GM19351 (cell line): Measurements from ENCODE around the gene PHKA2.

ENCODE experiments used
- ATAC-seq: cut with Tn5 transposase; IDR thresholded peaks from one replicate; pipeline ENCODE4 v1.9.1; 2021; ENCODE audit warnings: mild to moderate bottlenecking, moderate library complexity; ENCODE audit not compliant: unreplicated experiment

The PHKA2 gene

DNA sequence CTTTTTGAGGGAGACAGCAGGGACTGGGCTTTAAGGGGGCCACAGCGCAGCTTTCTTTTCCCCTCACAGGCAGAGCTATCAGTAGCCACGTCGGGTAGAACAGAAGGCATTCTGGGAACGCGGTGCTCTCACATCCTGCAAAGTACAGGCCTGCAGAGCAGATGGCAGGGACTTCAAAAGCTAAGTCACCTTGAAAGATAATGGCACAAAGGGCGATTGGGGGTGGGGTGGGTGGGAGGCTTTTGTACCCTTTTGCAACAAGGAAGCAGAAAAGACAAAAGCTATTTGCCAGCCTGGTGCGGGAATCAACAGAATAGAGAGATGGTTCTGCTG lies 93.9 kb downstream of the PHKA2 start:
- no peak for ATAC-seq

DNA sequence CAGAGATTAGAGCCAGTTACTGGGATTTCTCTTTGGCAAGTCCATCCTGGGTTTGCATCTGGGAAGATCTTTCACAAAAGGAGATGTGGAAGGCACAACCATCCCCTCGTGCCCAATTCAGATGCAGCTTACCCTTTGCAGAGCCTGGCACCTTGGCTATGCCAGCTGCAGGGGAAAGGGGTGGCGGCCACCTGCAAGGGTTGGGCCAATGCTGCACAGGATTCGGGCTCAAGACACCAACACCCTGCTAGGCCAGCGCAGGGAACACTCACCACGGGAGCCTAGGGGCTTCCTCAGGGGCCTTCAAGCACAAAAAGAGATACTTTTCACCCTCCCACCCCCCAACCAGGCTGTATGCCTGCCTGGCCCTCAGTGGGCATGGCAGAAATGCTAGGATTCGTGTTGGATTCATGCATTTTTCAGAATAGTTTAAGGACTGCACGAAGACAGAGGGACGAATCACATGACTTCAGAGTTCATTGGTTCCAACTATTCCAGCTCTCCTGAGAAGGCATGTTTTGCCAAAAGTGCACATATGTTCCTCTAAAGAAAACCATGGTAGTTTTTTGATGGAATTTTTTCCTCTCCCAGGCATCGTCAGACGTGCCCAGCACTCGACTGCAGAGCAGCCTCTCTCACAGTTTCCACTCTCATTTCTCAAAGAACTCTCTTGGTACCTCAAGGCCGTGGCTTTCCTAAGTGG lies 94.4 kb downstream of the PHKA2 start:
- ATAC-seq, result no peak

DNA sequence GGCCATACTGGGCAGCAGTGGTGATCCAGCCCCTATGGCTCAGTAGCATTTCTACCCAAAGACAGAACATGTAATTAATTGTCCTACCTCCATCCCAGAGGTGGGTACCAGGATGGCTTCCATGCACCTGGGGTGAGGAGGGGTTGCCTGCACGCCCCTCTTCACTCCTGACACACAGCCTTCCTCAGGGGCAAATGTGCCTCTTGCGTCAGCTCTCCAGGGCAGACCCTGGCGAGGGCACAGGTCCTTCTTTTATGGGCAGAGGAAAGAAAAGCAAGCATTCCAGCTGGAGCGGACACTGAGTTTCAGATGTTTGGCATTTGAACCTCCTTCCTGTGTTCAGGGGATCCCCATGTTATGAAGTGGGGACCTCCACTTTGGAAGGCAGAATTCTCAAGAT lies 95.6 kb downstream of the PHKA2 start:
- no peak for ATAC-seq

DNA sequence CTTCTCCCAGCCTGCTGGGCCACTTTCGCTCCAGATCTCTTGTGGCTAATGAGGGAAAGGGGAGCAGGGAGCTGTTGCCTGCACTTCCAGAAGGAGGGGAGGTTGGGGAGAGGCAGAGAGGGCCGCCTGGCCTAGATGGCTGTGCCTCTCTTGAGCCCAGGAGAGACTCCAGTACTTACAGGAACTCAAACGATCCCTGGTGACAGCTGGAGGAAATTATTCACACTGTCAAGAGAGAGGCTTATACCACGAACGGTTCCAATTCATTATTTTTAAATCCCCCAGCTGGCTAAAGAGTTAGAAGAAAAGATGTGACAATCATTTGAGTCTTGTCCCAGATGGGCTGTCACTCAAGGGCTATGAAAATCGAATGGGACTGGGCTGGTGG lies 96.1 kb downstream of the PHKA2 start:
- no peak for ATAC-seq

DNA sequence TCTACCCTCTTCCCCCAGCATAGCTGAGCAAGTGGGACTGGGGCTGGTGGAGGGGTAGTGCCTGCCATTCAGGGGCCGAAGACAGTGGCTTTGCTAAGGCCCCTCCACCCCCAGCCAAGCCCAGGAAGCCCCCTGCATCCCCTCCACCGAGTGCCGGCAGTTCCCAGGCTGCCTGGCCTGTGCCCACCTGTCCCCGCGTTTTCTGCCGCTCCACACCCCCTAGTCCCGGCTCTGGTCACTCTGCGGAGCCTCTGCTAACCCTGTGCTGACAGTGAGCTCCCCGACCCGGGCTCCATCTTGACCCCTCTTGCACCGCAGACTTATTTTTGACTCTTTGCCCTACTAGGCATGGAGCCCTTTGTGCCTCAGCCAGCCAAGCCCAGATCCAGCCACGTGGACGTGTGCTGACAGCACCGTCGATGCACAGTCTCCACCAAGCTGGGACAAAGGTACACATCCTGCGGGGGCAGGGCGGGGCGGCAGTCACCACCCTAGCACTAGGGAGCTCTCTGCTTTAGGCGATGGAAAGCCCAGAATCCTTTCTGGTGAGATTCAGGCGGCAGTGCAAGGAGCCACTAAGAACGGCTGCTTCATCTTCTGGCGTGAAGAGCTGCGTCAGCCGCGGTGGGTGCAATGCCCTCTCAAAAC lies 96.6 kb downstream of the PHKA2 start:
- no peak for ATAC-seq

DNA sequence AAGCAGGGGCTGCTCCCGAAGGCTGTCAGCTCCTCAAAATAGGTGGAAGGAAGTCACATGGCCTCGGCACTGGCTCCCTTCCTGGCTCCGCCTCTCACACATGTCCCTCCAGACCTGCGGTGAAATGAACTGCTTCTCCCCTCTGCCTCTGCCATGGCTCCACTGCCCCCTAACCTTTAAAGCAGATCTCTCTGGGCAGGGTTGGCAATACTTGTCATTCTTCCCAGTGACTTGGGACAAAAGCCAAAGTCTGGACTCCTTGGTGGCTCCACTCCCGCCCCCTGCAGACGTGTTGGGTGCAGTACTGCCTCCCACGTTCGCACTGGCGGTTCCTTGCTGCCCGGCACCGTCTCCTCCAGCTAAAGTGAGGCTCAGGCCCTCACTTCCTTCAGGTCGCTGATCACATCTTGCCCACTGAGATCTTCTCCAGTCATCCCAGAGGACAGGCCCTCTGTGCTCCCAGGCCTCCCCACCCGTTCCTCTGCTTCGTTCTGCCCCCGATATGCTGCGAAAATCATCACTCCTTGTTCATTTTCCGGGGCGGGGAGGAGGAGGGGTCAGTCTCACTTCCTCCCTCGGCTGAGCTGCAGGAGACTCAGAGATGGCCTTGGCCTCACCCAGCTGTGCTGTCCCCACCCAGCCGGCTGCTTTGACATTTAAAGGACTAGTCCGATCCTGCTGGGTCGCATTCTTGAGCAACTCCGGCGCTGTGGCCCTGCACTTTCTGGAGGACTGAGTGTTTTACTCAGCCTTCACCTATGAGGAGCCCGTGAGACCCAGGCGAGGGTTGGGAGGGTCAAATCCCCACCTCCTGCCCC lies 97.4 kb downstream of the PHKA2 start:
- ATAC-seq, result peak; percentile 71

DNA sequence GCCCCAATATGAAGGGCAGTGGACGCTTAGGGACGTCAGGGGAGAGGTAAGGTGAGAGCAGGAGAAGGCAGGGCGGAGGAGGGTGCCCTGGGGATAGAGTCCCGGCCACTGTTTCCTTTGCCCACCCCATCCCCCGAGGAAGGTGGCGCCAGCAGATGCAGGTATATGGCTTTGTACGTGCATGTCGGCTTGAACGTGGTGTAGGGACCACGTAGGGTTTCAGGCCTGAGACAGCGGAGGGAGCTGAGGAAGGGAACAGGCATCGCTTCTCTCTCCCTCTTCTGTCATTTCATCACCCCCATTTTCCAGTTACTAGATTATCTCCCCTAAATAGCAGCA lies 97.9 kb downstream of the PHKA2 start:
- peak; percentile 28 for ATAC-seq

DNA sequence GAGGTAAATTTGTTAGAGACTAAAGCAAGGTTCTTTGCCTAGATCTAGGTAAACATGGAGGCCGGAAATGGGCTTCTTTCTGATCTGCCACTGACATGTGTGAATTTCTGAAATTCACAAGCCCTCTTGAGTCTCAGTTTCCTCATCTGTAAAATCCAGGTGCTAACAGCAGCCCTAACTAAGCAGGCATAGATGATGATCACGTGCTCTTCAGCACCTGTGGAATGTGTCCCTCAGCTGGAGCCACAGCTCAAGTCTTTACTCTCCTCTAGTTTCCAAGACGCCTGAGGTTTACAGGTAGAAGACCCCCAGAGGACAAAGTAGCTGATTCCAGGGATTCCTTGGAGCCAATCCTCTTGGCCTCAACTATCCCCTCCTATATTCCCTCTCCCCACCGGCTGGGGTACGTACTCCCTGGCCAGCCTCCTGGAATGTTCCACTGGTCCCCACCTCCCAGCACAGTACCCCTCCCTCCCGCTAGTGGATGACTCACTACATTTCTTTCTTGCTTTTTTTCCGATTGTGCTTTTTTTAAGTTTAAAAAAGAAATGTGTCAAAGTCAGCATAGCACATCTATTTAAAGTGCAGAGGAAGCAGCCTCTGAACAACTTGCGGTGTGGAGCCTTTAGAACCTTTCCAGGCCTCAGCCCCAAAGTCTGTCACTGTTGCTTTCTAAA lies 98.4 kb downstream of the PHKA2 start:
- ATAC-seq, result peak; percentile 7

DNA sequence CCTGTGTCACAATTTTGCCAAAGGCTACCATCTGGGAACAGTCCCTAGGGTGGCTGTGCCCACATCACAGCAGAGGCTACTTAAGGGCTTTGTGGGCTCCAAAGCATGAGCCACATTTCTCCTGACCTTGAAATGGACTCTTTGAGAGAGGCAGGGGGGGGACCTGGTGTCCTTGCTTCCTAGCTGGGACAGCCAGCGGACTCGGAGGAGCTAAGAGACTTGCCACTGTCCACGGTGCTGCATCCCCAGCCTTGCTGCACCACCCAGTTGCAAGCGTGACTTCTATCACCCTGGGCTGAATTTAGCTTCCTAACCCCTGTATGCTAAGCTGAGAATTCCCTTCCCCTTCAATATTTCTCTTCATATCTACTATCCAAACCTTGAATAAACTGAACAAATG lies 99.0 kb downstream of the PHKA2 start:
- ATAC-seq, result no peak

DNA sequence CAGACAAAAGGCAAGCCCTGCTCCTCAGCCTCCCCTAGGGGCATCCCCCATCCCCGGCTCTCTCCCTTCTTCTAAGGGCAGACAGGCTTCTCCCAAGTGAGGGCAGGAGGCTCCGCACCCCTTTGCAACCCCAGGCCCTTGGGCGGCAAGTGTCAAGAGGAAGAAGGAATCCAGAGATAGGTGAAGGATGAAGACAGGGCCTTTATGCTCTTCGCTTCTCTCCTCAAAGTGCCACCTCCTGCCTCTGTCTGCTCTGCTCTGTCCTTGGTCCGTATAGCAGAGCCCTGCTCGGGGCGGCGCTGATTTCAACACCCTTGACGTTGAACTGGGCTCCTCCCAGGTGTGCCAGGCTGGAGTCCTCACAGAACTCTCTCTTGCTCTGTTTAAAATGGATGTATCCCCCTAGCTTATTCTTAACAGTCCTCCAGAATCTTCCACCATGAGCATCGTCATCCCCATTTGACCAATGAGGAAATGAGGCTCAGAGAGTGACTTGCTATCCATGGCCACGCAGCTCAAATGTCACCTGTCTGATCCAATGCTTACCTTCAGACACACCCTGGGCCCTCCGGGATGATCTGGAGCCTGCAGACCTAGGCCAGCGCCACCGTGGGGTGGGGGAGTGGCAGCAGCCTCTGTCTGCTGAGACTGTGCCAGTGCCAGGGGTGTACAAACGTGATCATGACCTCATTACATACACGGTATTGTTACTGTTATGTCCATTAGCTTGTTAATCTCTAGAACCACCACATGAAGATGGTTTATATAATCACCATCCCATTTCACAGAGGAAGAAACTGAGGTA lies 99.8 kb downstream of the PHKA2 start:
- no peak for ATAC-seq

DNA sequence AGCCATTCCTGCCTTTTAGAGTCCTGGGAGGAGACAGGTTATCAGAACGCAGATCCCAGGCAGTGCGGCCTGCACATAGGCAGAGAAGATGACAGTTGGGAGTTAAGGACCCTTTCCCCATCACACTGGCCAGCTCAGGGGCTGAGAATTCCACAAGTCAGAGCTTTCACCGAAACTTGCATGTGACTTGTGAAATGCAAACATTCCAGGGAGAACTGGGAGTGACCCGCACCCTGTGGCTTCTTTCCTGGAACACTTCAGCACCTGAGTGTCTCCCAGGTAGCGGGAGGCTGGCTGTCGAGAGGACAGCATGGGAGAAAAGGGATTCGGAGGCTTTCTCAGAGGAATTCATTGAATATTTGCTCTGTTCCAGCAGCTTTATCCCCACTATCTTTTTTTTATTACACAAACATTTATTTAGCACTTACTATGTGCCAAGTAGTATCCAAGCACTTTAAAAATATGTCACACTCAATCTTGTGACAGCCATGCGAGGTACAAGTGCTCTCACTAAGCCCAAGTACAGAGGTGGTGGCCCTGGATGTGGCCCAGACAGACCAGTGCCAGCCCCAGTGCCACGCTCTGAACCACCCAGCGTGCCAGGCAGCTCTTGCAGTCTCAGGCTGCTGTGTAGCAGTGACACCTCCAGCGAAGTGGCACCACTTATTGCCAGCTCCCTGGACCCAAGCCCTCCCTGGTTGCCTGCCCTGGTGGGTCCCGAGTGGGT lies 100.5 kb downstream of the PHKA2 start:
- no peak for ATAC-seq

DNA sequence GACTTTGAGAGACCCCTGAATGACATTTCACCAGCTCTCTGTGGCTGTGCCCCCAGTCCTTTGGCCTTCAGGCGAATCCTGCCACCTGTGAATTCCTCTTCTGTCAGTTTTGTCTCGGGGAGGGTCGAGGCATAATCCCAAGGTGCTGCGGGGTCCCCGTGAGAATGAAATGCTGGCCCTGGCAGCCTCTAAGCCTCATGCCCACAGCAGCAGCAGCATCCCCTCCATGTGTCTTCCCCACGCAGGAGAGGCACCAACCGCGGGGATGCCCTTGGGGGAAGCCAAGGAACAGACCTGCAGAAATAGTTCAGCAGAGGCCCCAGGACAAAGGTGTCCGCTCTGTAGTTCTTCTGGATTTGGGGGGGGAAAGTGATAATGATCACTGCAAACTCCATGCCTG lies 104.8 kb downstream of the PHKA2 start:
- no peak for ATAC-seq

DNA sequence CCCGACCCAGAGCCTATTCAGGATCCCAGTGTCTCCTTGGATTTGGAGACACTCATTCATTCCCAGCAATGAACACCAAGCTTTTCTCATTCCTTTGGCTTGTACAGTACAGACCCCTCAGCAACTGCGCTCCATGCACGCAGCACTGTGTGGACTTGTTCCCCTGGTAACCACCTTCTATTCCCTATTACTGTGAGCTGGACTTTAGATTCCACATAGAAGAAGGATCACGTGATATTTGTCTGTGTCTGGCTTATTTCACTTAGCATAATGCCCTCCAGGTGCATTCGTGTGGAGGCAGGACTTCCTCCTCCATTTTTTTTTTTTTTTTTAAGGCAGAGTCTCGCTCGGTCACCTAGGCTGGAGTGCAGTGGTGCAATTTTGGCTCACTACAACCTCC lies 106.4 kb downstream of the PHKA2 start:
- ATAC-seq, result no peak

DNA sequence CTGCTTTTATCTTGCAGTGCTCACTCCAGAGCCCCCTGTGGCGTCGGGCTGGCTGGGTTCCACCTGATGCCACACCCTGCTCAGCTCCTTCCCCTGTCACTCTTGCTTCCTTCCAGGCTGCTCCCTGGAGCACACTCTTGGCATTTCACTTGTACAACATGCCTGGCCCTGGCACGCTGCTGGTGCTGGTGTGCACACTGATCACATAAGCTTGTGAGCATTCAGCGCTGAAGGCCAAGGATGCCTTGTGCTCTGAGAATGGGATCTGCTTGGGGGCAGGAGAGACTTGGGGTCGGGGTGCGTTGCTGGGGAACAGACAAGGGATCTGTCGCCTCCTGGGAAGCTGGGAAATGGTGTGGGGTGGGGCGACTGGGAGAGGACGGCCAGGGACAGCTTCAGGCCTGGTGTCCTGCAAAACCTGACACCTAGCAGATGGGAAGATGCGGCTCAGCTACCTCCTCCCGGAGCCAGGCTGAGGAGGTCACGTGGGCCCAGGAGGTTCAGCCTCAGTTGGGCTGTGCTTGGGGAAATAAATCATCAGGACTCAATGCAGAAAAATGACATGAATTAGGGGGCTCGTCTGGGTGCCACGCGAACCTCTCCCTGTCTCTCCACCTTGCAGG lies 108.5 kb downstream of the PHKA2 start:
- ATAC-seq, result no peak

DNA sequence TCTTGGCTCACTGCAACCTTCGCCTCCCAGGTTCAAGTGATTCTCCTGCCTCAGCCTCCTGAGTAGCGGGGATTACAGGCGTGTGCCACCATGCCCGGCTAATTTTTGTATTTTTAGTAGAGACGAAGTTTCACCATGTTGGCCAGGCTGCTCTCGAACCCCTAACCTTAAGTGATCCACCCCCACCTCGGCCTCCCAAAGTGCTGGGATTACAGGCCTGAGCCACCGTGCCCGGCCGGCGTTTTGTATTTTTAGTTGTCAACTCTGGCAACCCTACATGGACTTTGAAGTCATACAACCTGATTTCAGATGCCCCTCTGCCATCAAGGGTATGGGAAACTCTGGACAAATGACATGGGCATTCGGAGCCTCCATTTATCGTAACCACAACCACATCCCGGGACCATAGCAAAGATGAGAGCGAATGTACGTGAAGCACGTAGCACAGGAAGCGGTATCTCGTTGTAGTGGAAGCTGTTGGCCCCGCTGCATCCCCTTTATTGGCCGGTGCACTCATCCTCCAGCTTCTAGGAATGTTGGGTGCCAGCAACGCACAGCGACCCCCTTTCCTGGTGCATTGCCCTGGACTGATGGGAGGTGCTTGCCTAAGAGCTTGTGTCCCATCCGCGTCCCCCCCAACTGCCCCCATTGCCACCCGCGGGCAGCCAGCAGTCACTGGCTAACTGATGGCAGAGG lies 109.2 kb downstream of the PHKA2 start:
- ATAC-seq, result no peak

DNA sequence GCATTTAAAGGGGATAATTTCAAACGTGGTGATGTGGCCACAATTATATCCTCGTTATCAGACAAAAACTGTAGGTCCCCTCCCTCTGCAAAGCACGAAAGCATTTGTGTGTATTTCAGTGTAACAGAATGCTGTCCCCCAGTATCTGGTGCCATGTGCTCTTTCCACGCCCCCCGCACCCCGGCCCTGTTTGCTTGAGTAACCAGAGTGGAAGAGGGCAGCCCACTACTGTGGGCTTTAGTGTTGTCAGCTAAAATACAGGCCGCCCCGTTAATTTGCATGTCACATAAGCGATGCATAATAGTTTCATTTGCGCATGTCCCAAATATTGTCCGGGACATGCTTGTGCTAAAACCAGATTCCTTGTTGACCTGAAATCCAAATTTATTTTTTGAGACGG lies 110.1 kb downstream of the PHKA2 start:
- ATAC-seq, result no peak

DNA sequence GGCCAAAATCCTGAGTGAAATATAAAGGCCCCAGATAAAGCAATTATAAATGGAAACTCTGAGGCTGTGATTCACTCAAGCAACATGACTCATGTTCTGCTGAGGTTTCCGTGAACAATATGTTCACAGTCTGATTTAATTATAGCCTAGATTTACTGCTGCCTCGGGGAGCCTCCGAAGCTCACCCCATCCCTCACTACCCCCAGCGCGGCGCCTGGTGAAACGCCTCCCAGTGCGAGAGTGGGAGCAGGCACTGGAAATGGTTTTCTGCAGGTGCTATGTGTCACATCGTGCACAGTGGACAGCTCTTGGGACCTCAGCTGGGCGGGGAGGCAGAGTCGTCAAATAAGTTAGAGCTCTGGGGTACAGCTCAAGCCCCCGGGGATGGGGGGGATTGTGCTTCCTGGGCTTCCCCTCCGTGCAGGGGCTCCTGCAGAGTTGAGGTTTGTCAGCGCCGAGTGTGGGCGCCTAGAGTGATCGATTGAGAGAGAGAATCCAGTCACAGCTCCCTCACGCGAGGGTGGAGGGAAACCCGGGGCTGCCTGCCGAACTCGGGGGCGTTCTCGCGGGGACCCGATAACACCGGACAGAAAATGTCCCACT lies 110.6 kb downstream of the PHKA2 start:
- no peak for ATAC-seq

DNA sequence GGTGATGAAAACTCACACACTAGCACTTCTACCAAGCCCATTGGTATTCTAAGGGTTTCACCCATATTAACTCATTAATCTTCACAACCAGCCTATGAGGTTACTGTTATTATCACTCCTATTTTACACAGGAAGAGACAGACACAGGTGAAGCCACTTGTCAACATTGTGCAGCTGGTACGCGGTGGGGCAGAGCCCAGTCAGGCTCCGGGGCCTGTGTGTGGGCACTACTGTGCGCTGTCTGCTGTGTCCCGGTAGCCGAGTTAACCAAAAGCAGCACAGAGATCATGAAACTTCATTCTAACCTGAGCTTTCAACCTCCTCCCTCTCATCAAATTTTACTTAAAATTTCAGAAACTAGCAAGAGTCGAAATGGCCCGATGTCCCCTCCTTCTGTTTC lies 111.3 kb downstream of the PHKA2 start:
- no peak for ATAC-seq

DNA sequence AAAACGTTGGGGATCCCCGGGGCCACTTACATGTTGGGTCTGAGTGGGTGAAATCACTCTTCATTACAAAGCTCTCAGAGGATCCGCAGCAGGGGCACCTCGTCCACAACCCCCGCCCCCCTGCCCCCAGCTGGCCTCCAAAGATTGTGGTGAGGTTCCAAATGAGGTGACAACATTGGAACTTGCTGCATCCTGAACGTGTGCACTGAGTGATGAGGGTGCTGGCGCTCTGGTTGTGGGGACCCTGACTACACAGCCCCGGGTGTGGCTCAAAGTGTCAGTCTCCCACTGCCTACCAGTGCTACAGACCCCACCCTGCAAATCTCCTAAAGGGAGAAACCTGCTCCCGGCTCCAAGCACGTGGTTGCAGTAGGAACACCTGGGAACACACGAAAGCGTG lies 111.9 kb downstream of the PHKA2 start:
- ATAC-seq, result no peak
